Activated T-helper 17 cell treated with anti-CD3 and anti-CD28 coated beads, Interleukin-2, amount 50 U/mL, for 72 hours (primary cell): Measurements from ENCODE around the gene SCAI. TPM values are rescaled to one million over a fixed set of nuclear protein-coding genes. Genes with fewer than 3 reads are reported as not detected.
"Not testable (repeated sequence)": the region's sequence is repeated elsewhere in the genome, so short reads cannot be mapped to it uniquely, and the experiment has no call there.

Experiments
- ATAC-seq: fragments of 150-1000 bp; cut with Tn5 transposase; replicated peaks from 2 replicates; pipeline ENCODE4 v1.10.0; 2021; ENCODE audit warnings: mild to moderate bottlenecking, moderate library complexity
- H3K27ac Mint-ChIP-seq: one replicate; pipeline ENCODE4 v1.8.0; 2022; ENCODE audit warnings: mixed read lengths
- H3K27me3 Mint-ChIP-seq: one replicate; pipeline ENCODE4 v1.8.0; 2022; ENCODE audit warnings: mixed read lengths
- H3K36me3 Mint-ChIP-seq: one replicate; pipeline ENCODE4 v1.8.0; 2022; ENCODE audit warnings: low read depth, mild to moderate bottlenecking, mixed read lengths
- H3K4me1 Mint-ChIP-seq: one replicate; pipeline ENCODE4 v1.8.0; 2022; ENCODE audit warnings: mixed read lengths
- H3K4me3 Mint-ChIP-seq: one replicate; pipeline ENCODE4 v1.8.0; 2022; ENCODE audit warnings: mild to moderate bottlenecking, mixed read lengths
- H3K9me3 Mint-ChIP-seq: one replicate; pipeline ENCODE4 v1.8.0; 2022; ENCODE audit warnings: mixed read lengths
- total RNA-seq, 2 donors: library from RNA; stranded (reverse); gene quantifications; one replicate each; pipeline ENCODE4 v1.2.3, GENCODE V29; 2022

Gene SCAI
- total RNA-seq, 2 donors from 2014 or later = 9.7 to 16.1 TPM

GRCh38 chr9:125049212-125050049, 93.9 kb downstream of the SCAI start:
- Mint-ChIP-seq H3K9me3 (no peaks in the 10 kb centered on the region), H3K27me3 (no peaks in the 10 kb centered on the region), H3K36me3 (peaks cover 19% of the 10 kb centered on the region), H3K4me1 (no peaks in the 10 kb centered on the region), H3K27ac (no peak overlapping the region), H3K4me3 (no peak overlapping the region)
- no peak for ATAC-seq

- no peak overlapping the region for H3K4me3 Mint-ChIP-seq
- ATAC-seq = no peak
- no peaks in the 10 kb centered on the region for H3K36me3 Mint-ChIP-seq
- H3K9me3 Mint-ChIP-seq = no peaks in the 10 kb centered on the region
- no peak overlapping the region for H3K27ac Mint-ChIP-seq
- no peaks in the 10 kb centered on the region for H3K27me3 Mint-ChIP-seq
- H3K4me1 Mint-ChIP-seq = no peaks in the 10 kb centered on the region
Measured at GRCh38 chr9:125043631-125044030, 99.7 kb downstream of the SCAI start.

- H3K9me3 Mint-ChIP-seq = no peaks in the 10 kb centered on the region
- no peak overlapping the region for H3K27ac Mint-ChIP-seq
- H3K27me3 Mint-ChIP-seq = no peaks in the 10 kb centered on the region
- no peak for ATAC-seq
- no peak overlapping the region for H3K4me3 Mint-ChIP-seq
- no peaks in the 10 kb centered on the region for H3K4me1 Mint-ChIP-seq
- H3K36me3 Mint-ChIP-seq = no peaks in the 10 kb centered on the region
Measured at GRCh38 chr9:125043148-125043547, 100.2 kb downstream of the SCAI start.

- Mint-ChIP-seq H3K36me3 (no peaks in the 10 kb centered on the region), H3K4me1 (no peaks in the 10 kb centered on the region), H3K27ac (no peak overlapping the region), H3K9me3 (no peaks in the 10 kb centered on the region), H3K27me3 (no peaks in the 10 kb centered on the region), H3K4me3 (no peak overlapping the region)
- no peak for ATAC-seq
Measured at GRCh38 chr9:125038166-125038565, 105.2 kb downstream of the SCAI start.

- peaks cover 29% of the 10 kb centered on the region for H3K36me3 Mint-ChIP-seq
- ATAC-seq = no peak
- no peak overlapping the region for H3K4me3 Mint-ChIP-seq
- no peaks in the 10 kb centered on the region for H3K4me1 Mint-ChIP-seq
- no peaks in the 10 kb centered on the region for H3K9me3 Mint-ChIP-seq
- no peaks in the 10 kb centered on the region for H3K27me3 Mint-ChIP-seq
- no peak overlapping the region for H3K27ac Mint-ChIP-seq
Measured at GRCh38 chr9:125028041-125028440, 115.3 kb downstream of the SCAI start.

GRCh38 chr9:125024917-125025316, 118.4 kb downstream of the SCAI start:
- Mint-ChIP-seq H3K27ac (no peak overlapping the region), H3K9me3 (no peaks in the 10 kb centered on the region), H3K4me3 (no peak overlapping the region), H3K27me3 (no peaks in the 10 kb centered on the region), H3K36me3 (peaks cover 36% of the 10 kb centered on the region), H3K4me1 (no peaks in the 10 kb centered on the region)
- no peak for ATAC-seq

GRCh38 chr9:125021069-125021468, 122.3 kb downstream of the SCAI start:
- Mint-ChIP-seq H3K9me3 (no peaks in the 10 kb centered on the region), H3K36me3 (peaks cover 38% of the 10 kb centered on the region), H3K27me3 (no peaks in the 10 kb centered on the region), H3K4me3 (no peak overlapping the region), H3K27ac (no peak overlapping the region), H3K4me1 (no peaks in the 10 kb centered on the region)
- no peak for ATAC-seq

GRCh38 chr9:125015655-125016054, 127.7 kb downstream of the SCAI start:
- H3K36me3 Mint-ChIP-seq = peaks cover 19% of the 10 kb centered on the region
- not testable (repeated sequence) for H3K9me3 Mint-ChIP-seq, ATAC-seq, H3K4me3 Mint-ChIP-seq, H3K27ac Mint-ChIP-seq, H3K27me3 Mint-ChIP-seq, H3K4me1 Mint-ChIP-seq

- H3K4me3 Mint-ChIP-seq, H3K27ac Mint-ChIP-seq, H3K36me3 Mint-ChIP-seq, H3K4me1 Mint-ChIP-seq, H3K27me3 Mint-ChIP-seq, ATAC-seq, H3K9me3 Mint-ChIP-seq: not testable (repeated sequence)
Measured at GRCh38 chr9:125012013-125012412, 131.3 kb downstream of the SCAI start.

- Mint-ChIP-seq H3K9me3 (no peaks in the 10 kb centered on the region), H3K4me1 (no peaks in the 10 kb centered on the region), H3K27me3 (no peaks in the 10 kb centered on the region), H3K27ac (no peak overlapping the region), H3K36me3 (no peaks in the 10 kb centered on the region), H3K4me3 (no peak overlapping the region)
- no peak for ATAC-seq
Measured at GRCh38 chr9:125008599-125008998, 134.7 kb downstream of the SCAI start.

GRCh38 chr9:125003332-125003731, 140.0 kb downstream of the SCAI start:
- H3K36me3 Mint-ChIP-seq = peaks cover 18% of the 10 kb centered on the region
- no peaks in the 10 kb centered on the region for H3K27me3 Mint-ChIP-seq
- no peak for ATAC-seq
- no peaks in the 10 kb centered on the region for H3K9me3 Mint-ChIP-seq
- no peak overlapping the region for H3K27ac Mint-ChIP-seq
- H3K4me3 Mint-ChIP-seq = no peak overlapping the region
- H3K4me1 Mint-ChIP-seq = no peaks in the 10 kb centered on the region

GRCh38 chr9:124983698-124984097, 159.6 kb downstream of the SCAI start:
- no peaks in the 10 kb centered on the region for H3K4me1 Mint-ChIP-seq
- no peak for ATAC-seq
- no peaks in the 10 kb centered on the region for H3K27me3 Mint-ChIP-seq
- no peak overlapping the region for H3K27ac Mint-ChIP-seq
- no peaks in the 10 kb centered on the region for H3K9me3 Mint-ChIP-seq
- peaks cover 19% of the 10 kb centered on the region for H3K36me3 Mint-ChIP-seq
- no peak overlapping the region for H3K4me3 Mint-ChIP-seq

GRCh38 chr9:124980431-124980830, 162.9 kb downstream of the SCAI start:
- Mint-ChIP-seq H3K9me3 (no peaks in the 10 kb centered on the region), H3K4me3 (no peak overlapping the region), H3K27me3 (no peaks in the 10 kb centered on the region), H3K36me3 (peaks cover 5% of the 10 kb centered on the region), H3K27ac (no peak overlapping the region), H3K4me1 (no peaks in the 10 kb centered on the region)
- ATAC-seq = no peak

- Mint-ChIP-seq H3K4me1 (peaks cover 8% of the 10 kb centered on the region), H3K27ac (no peak overlapping the region), H3K36me3 (peaks cover 34% of the 10 kb centered on the region), H3K4me3 (no peak overlapping the region), H3K9me3 (no peaks in the 10 kb centered on the region), H3K27me3 (no peaks in the 10 kb centered on the region)
- ATAC-seq = no peak
Measured at GRCh38 chr9:124975131-124975530, 168.2 kb downstream of the SCAI start.

GRCh38 chr9:124973807-124974206, 169.5 kb downstream of the SCAI start:
- H3K36me3 Mint-ChIP-seq = peaks cover 37% of the 10 kb centered on the region
- H3K9me3 Mint-ChIP-seq = no peaks in the 10 kb centered on the region
- peaks cover 8% of the 10 kb centered on the region for H3K4me1 Mint-ChIP-seq
- no peak overlapping the region for H3K27ac Mint-ChIP-seq
- H3K4me3 Mint-ChIP-seq = no peak overlapping the region
- H3K27me3 Mint-ChIP-seq = no peaks in the 10 kb centered on the region
- no peak for ATAC-seq
